Panc1 (cell line): Measurements from ENCODE around the gene RIPOR2. TPM values are rescaled to one million over a fixed set of nuclear protein-coding genes. Genes with fewer than 3 reads are reported as not detected.

Experiments
- ATAC-seq: fragments of 200-7000 bp; cut with Tn5 transposase; 2 replicates; pipeline ENCODE4 v1.9.1; 2020; ENCODE audit warnings: mild to moderate bottlenecking, moderate library complexity
- BruUV-seq: library from RNA; stranded (reverse); fragments of 400-500 nt; replicated peaks from 2 replicates; lab custom pipeline; 2021; lab: Mats Ljungman, UMichigan
- CTCF ChIA-PET: fragments of 300-600 bp; sonication (Branson Sonifier 250); formaldehyde crosslinking; loops from one replicate; lab custom pipeline; 2022; ENCODE audit warnings: antibody characterized with exemption; lab: Charles Lee
- POLR2A ChIA-PET: fragments of 300-600 bp; sonication (Branson Sonifier 250); formaldehyde crosslinking; loops from one replicate; lab custom pipeline; 2022; ENCODE audit warnings: antibody characterized with exemption; lab: Charles Lee
- DNase-seq: peaks from one replicate; pipeline ENCODE4 v3.0.0-alpha.2; 2010; ENCODE audit warnings: low read depth, low spot score
- H3K27ac ChIP-seq: 2 replicates; pipeline ENCODE4 v1.5.1; 2011; ENCODE audit warnings: mild to moderate bottlenecking, low read length, inconsistent platforms
- H3K27me3 ChIP-seq: fragments of 200-500 bp; sonication (Bioruptor generic); 2 replicates; pipeline ENCODE4 v1.6.0; 2014; ENCODE audit warnings: low read length, inconsistent platforms; ENCODE audit not compliant: control insufficient read depth, insufficient read depth
- H3K36me3 ChIP-seq: fragments of 200-500 bp; sonication (Bioruptor generic); 2 replicates; pipeline ENCODE4 v1.5.1; 2014; ENCODE audit warnings: inconsistent platforms, mild to moderate bottlenecking, low read length, moderate library complexity; ENCODE audit not compliant: control insufficient read depth, insufficient read depth
- H3K4me1 ChIP-seq: 2 replicates; pipeline ENCODE4 v1.5.1; 2011; ENCODE audit warnings: inconsistent platforms, mild to moderate bottlenecking, low read length, moderate library complexity; ENCODE audit not compliant: control insufficient read depth, insufficient read depth
- H3K4me3 ChIP-seq, 2 experiments: 2 replicates each; pipeline ENCODE4 v1.5.1; 2011 to 2012; ENCODE audit warnings: low read depth in 2 of 2, low read length in 2 of 2, mild to moderate bottlenecking in 2 of 2, inconsistent platforms in 1 of 2, moderate library complexity in 1 of 2
- H3K9me3 ChIP-seq: fragments of 200-500 bp; sonication (Bioruptor generic); 2 replicates; pipeline ENCODE4 v1.5.1; 2014; ENCODE audit warnings: low read depth, mild to moderate bottlenecking, inconsistent platforms, low read length, moderate library complexity; ENCODE audit not compliant: control insufficient read depth, insufficient read depth
- POLR2AphosphoS5 ChIP-seq: IDR thresholded peaks from 2 replicates; pipeline ENCODE4 v1.6.1; 2012; ENCODE audit warnings: mild to moderate bottlenecking, low read depth, low read length, moderate library complexity
- SIN3A ChIP-seq: IDR thresholded peaks from 2 replicates; pipeline ENCODE4 v1.6.1; 2012; ENCODE audit warnings: low read depth, mild to moderate bottlenecking, low read length, moderate library complexity, borderline replicate concordance; ENCODE audit not compliant: insufficient read depth
- TCF7L2 ChIP-seq: IDR thresholded peaks from 2 replicates; pipeline ENCODE4 v1.6.1; 2011; ENCODE audit warnings: mild to moderate bottlenecking, low read depth, low read length, inconsistent platforms
- in situ Hi-C: cut with HindIII; loops from 2 replicates; pipeline ENCODE4 v1.10.0; 2016; ENCODE audit warnings: low sequenced_read_pairs, low pct_unique_long_range_greater_than_20kb
- intact Hi-C: fragments of 100-400 bp; cut with micrococcal nuclease; formaldehyde crosslinking; loops from one replicate; pipeline ENCODE4 v1.10.0; 2022; ENCODE audit not compliant: unreplicated experiment
- total RNA-seq: library from RNA; stranded (reverse); gene quantifications from one replicate; pipeline ENCODE4 v1.2.1, GENCODE V29; 2021; ENCODE audit not compliant: unreplicated experiment
- TF ChIP-seq, protein P1 (sequence below): fragments of 450-650 bp; IDR thresholded peaks from 2 replicates; pipeline ENCODE4 v1.5.1; 2017; ENCODE audit warnings: mild to moderate bottlenecking
- TF ChIP-seq, protein P2 (sequence below), 2 experiments: IDR thresholded peaks; 2 replicates each; pipeline ENCODE4 v1.6.1; 2011 to 2012; ENCODE audit warnings: low read depth in 2 of 2, control low read depth in 1 of 2, low read length in 1 of 2, mild to moderate bottlenecking in 1 of 2, moderate library complexity in 1 of 2; ENCODE audit not compliant: insufficient read depth in 1 of 2

The RIPOR2 gene
- total RNA-seq, 1 experiment from 2014 or later, result 0.54 TPM

DNA sequence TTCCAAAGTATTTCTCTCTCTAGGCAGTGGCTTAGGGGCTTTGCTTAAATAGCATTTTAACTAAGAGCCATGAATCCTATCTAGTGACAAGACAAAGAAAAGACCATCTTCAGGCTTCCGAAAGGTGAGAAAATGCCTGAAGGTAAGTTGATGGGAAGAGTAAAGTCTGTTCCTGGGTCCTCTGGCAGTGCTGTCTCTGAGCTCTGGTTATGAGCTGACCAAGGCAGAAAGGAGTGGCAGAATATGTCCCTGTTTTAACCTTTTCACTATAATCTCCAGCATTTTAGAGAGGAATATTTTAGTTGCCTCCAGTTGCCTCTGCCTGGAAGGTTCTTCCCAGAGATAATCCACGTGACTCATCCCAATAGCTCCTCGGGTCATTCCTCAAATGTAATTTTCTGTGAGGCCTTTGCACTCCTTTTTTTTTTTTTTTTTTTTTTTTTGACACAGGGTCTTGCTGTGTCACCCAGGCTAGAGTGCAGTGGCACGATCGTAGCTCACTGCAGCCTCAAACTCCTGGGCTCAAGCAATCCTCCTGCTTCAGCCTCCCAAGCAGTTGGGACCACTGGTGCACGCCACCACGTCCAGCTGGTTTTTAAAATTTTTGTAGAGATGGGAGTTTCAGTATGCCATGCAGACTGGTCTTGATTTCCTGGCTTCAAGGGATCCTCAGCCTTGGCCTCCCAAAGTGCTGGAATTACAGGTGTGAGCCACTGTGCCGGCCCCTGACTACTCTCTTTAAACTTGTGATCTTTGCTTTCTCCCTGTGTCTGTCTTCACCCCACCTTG is 133.3 kb downstream of the RIPOR2 start:
- POLR2A ChIA-PET, result no interaction called here
- intact Hi-C loops, result no loop called here

DNA sequence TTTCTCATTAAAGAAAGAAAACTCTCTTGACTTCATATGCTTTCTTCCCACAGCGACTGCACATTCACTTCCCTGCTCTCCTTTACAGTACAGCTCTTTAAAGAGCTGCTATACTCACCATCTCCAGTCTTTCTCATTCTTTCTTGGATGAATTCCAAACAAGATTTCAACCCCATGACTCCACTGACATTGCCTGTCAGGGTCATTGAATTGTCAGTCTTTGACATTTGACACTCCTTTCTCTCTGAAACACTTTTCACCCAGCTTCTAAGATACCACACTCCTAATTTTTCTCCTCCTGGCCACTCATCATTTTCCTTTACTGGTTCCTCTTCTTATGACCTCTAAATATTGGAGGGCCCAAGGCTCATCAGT is 136.2 kb downstream of the RIPOR2 start:
- no peak for DNase-seq
- TF ChIP-seq, protein P1, sequence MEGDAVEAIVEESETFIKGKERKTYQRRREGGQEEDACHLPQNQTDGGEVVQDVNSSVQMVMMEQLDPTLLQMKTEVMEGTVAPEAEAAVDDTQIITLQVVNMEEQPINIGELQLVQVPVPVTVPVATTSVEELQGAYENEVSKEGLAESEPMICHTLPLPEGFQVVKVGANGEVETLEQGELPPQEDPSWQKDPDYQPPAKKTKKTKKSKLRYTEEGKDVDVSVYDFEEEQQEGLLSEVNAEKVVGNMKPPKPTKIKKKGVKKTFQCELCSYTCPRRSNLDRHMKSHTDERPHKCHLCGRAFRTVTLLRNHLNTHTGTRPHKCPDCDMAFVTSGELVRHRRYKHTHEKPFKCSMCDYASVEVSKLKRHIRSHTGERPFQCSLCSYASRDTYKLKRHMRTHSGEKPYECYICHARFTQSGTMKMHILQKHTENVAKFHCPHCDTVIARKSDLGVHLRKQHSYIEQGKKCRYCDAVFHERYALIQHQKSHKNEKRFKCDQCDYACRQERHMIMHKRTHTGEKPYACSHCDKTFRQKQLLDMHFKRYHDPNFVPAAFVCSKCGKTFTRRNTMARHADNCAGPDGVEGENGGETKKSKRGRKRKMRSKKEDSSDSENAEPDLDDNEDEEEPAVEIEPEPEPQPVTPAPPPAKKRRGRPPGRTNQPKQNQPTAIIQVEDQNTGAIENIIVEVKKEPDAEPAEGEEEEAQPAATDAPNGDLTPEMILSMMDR, result no peak
- TF ChIP-seq SIN3A (no peak), POLR2AphosphoS5 (no peak), TCF7L2 (no peak)
- TF ChIP-seq, protein P2, sequence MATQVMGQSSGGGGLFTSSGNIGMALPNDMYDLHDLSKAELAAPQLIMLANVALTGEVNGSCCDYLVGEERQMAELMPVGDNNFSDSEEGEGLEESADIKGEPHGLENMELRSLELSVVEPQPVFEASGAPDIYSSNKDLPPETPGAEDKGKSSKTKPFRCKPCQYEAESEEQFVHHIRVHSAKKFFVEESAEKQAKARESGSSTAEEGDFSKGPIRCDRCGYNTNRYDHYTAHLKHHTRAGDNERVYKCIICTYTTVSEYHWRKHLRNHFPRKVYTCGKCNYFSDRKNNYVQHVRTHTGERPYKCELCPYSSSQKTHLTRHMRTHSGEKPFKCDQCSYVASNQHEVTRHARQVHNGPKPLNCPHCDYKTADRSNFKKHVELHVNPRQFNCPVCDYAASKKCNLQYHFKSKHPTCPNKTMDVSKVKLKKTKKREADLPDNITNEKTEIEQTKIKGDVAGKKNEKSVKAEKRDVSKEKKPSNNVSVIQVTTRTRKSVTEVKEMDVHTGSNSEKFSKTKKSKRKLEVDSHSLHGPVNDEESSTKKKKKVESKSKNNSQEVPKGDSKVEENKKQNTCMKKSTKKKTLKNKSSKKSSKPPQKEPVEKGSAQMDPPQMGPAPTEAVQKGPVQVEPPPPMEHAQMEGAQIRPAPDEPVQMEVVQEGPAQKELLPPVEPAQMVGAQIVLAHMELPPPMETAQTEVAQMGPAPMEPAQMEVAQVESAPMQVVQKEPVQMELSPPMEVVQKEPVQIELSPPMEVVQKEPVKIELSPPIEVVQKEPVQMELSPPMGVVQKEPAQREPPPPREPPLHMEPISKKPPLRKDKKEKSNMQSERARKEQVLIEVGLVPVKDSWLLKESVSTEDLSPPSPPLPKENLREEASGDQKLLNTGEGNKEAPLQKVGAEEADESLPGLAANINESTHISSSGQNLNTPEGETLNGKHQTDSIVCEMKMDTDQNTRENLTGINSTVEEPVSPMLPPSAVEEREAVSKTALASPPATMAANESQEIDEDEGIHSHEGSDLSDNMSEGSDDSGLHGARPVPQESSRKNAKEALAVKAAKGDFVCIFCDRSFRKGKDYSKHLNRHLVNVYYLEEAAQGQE (IDR thresholded peaks at IDR 0.05; ENCODE audit: insufficient read depth in 1 of 2, low read depth in 2 of 2, low read length in 1 of 2), result no peak
- H3K36me3 ChIP-seq, result no peaks in the 10 kb centered on the region
- intact Hi-C loops (no loop called here), in situ Hi-C loops (no loop called here)
- no peak overlapping the region for H3K4me3 ChIP-seq
- H3K27ac ChIP-seq, result no peak overlapping the region
- H3K9me3 ChIP-seq, result no peaks in the 10 kb centered on the region
- ChIA-PET POLR2A (no interaction called here), CTCF (interaction anchor here (0.7 kb wide), 1 partner anchor 435 kb away, joined by 3 read pairs; no protein-coding TSS in a partner anchor)
- no TSS peak for BruUV-seq
- H3K4me1 ChIP-seq, result peaks cover 7% of the 10 kb centered on the region
- no peak for ATAC-seq
- no peaks in the 10 kb centered on the region for H3K27me3 ChIP-seq

More for the DNA sequence above, 133.3 kb downstream of the RIPOR2 start:
- Histone ChIP-seq H3K9me3 (no peaks in the 10 kb centered on the region), H3K4me3 (no peak overlapping the region), H3K27ac (no peak overlapping the region), H3K36me3 (no peaks in the 10 kb centered on the region), H3K27me3 (no peaks in the 10 kb centered on the region), H3K4me1 (peaks cover 7% of the 10 kb centered on the region)
- ATAC-seq, result no peak; the same call in 1 of the 2 replicates
- no peak for DNase-seq
- TF ChIP-seq, protein P2 (IDR thresholded peaks at IDR 0.05; ENCODE audit: insufficient read depth in 1 of 2, low read depth in 2 of 2, low read length in 1 of 2), result no peak
- no peak for TF ChIP-seq POLR2AphosphoS5
- CTCF ChIA-PET, result no interaction called here
- in situ Hi-C loops, result no loop called here
- BruUV-seq, result no TSS peak
